ENCODE measurements around the gene ASCL4. TPM values are rescaled to one million over a fixed set of nuclear protein-coding genes. Genes with fewer than 3 reads are reported as not detected.

ASCL4 gene
- total and polyA plus RNA-seq, 7 donors: 0.06 TPM; not detected in 6

DNA sequence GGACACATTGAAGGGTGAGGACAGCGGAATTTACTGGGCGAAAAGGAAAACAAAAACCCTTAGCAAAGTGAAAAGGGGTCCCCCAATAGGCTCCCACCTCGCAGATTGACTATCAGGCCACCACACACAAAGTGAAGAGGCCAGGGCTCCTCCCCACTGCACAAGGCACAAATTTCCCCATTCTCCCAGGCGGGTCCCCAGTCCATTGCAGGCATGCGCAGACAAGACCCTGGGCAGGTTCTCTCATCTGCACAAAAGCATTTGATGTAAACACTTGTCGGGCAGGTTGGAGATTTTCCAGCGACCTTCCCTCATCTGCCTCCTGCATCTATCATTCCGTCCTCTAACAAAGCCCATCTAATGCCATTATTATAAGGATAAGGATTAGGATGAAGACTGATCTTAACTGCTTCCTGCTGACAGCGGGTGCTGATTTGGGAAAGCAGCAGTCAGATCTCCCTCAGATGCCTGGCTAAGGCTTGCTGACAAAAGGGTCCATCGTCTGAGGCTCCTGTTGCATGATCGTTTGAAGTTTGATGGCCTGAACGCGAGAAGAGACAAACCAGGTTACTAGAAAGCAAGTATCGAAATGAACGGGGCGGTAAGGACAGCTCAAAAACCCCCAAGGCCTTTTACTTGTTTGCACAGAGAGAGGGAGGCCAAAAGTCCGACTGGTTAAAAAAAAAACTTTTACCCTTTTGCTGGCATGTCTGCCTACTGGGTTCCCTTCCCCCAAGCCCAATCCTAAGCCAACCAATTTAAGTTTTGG, 14.4 kb downstream of the ASCL4 start:
- no peak overlapping the region for H3K27ac ChIP-seq
- WGBS, 2 donors: 69 to 81% methylated on average over 17 of the region's 17 CpGs
- no peaks in the 10 kb centered on the region for H3K9me3 ChIP-seq
- TF ChIP-seq POLR2AphosphoS5 (IDR thresholded peaks at IDR 0.05) (no peak), EP300 (IDR thresholded peaks at IDR 0.05) (no peak)
- TF ChIP-seq, protein P1, sequence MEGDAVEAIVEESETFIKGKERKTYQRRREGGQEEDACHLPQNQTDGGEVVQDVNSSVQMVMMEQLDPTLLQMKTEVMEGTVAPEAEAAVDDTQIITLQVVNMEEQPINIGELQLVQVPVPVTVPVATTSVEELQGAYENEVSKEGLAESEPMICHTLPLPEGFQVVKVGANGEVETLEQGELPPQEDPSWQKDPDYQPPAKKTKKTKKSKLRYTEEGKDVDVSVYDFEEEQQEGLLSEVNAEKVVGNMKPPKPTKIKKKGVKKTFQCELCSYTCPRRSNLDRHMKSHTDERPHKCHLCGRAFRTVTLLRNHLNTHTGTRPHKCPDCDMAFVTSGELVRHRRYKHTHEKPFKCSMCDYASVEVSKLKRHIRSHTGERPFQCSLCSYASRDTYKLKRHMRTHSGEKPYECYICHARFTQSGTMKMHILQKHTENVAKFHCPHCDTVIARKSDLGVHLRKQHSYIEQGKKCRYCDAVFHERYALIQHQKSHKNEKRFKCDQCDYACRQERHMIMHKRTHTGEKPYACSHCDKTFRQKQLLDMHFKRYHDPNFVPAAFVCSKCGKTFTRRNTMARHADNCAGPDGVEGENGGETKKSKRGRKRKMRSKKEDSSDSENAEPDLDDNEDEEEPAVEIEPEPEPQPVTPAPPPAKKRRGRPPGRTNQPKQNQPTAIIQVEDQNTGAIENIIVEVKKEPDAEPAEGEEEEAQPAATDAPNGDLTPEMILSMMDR (IDR thresholded peaks at IDR 0.05): no peak
- H3K36me3 ChIP-seq: no peaks in the 10 kb centered on the region
- no peaks in the 10 kb centered on the region for H3K4me1 ChIP-seq
- peaks cover 0 to 18% (median 0%) of the 10 kb centered on the region in 3 donors for H3K27me3 ChIP-seq
- no peak overlapping the region for H3K4me3 ChIP-seq
- intact Hi-C loops (cut with DNase I): no loop called here
- no peak for DNase-seq

DNA sequence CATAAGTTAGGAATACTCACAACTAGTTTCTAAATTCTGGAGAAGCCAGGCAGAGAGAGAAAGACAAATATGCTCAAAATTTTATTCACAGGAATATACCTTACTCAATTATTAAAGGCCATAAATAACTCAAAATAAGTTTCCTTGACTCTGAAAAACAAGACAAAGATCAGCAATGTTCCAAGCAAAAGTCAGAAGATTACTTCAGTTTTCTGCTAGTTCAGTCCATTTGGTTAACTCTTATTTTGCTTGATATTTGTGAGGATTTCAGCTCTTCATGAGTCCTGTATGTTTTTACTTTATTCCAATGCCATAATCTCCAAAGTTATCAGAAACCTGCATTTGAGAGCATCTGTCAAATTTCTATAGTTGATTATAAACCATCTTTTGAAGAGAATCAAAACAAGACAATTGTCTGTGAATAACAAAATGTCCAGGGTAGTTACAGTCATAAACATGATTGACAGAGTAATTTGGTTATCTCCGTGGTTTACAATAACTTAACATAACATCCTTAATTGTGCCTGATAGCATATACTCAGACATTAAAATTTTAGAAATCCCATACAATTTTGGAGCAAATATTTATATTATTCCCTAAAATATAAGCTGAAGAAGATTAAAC, 17.1 kb downstream of the ASCL4 start:
- Histone ChIP-seq H3K4me3 (no peak overlapping the region), H3K4me1 (no peaks in the 10 kb centered on the region), H3K27me3 (peaks cover 0 to 19% (median 0%) of the 10 kb centered on the region in 3 donors), H3K27ac (no peak overlapping the region), H3K9me3 (no peaks in the 10 kb centered on the region), H3K36me3 (no peaks in the 10 kb centered on the region)
- no peak for DNase-seq
- intact Hi-C loops (cut with DNase I): no loop called here
- TF ChIP-seq EP300 (IDR thresholded peaks at IDR 0.05): no peak
- no peak for TF ChIP-seq POLR2A (IDR thresholded peaks at IDR 0.05)
- TF ChIP-seq, protein P1 (IDR thresholded peaks at IDR 0.05): no peak
- no peak for TF ChIP-seq POLR2AphosphoS5 (IDR thresholded peaks at IDR 0.05)
- WGBS, 2 donors: 22 to 68% methylated on average over 1 of the region's 1 CpG

DNA sequence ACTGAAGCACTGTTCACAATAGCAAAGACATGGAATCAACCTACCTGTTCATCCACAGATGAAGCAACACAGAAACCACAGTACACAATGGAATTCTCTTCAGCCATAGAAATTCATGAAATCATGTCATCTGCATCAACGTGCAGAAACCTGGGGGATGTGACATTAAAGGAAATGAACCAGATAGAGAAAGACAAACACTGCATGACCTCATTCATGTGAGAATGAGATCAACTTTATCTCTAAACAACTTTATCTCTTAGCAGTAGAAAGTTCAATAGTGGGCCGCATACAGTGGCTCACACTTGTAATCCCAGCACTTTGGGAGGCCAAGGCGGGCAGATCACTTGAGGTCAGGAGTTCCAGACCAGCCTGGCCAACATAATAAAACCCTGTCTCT, 19.9 kb downstream of the ASCL4 start:
- no peak for DNase-seq
- H3K36me3 ChIP-seq: no peaks in the 10 kb centered on the region
- no peaks in the 10 kb centered on the region for H3K9me3 ChIP-seq
- intact Hi-C loops (cut with DNase I): no loop called here
- TF ChIP-seq EP300 (IDR thresholded peaks at IDR 0.05): no peak
- no peak for TF ChIP-seq POLR2AphosphoS5 (IDR thresholded peaks at IDR 0.05)
- no peak for TF ChIP-seq POLR2A (IDR thresholded peaks at IDR 0.05)
- TF ChIP-seq, protein P1 (IDR thresholded peaks at IDR 0.05): no peak
- WGBS, 2 donors: 58 to 79% methylated on average over 3 of the region's 3 CpGs
- H3K4me3 ChIP-seq: no peak overlapping the region
- peaks cover 0 to 15% (median 0%) of the 10 kb centered on the region in 3 donors for H3K27me3 ChIP-seq
- no peak overlapping the region for H3K27ac ChIP-seq
- H3K4me1 ChIP-seq: no peaks in the 10 kb centered on the region

DNA sequence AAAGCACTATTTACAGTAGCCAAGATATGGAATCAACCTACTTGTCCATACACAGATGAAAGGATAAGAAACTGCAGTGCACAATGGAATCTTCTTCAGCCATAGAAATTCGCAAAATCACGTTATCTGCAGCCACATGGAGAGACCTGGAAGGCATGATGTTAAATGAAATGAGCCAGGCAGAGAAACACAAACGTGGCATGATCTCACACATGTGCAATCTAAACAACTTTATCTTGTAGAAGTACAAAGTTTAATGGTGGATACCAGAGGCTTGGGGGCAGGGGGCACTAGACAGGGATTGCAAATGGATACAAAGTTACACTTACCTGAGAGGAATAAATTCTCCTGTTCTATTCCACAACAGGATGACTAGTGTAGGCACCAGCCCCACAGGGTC, 24.1 kb downstream of the ASCL4 start:
- H3K4me1 ChIP-seq: no peaks in the 10 kb centered on the region
- no peaks in the 10 kb centered on the region for H3K36me3 ChIP-seq
- no peak for TF ChIP-seq POLR2AphosphoS5 (IDR thresholded peaks at IDR 0.05)
- 49 to 72% methylated on average over 3 of the region's 3 CpGs for WGBS, 2 donors
- no peaks in the 10 kb centered on the region for H3K9me3 ChIP-seq
- intact Hi-C loops (cut with DNase I): no loop called here
- DNase-seq: no peak
- no peak overlapping the region for H3K27ac ChIP-seq
- peaks cover 0 to 4% (median 0%) of the 10 kb centered on the region in 3 donors for H3K27me3 ChIP-seq
- no peak overlapping the region for H3K4me3 ChIP-seq

DNA sequence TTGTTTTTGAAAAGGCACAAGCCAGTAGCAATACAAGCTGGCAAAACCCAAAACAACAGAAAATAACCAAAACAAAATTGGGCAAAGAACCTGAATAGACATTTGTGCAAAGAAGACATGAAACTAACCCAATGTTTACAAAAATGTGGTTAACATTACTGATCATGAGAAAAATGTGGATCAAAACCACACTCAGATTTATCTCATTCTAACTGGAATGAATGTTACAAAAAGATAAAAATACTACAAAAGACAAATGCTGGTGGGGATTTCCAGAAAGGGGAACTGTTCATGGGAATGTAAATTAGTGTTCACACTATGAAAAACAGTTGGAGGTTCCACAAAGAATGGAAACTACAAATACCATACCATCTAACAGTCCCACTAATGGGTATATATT, 26.6 kb downstream of the ASCL4 start:
- H3K4me1 ChIP-seq: no peaks in the 10 kb centered on the region
- DNase-seq: no peak
- no peaks in the 10 kb centered on the region for H3K9me3 ChIP-seq
- H3K36me3 ChIP-seq: no peaks in the 10 kb centered on the region
- H3K4me3 ChIP-seq: no peak overlapping the region
- TF ChIP-seq, protein P1 (IDR thresholded peaks at IDR 0.05): no peak
- TF ChIP-seq POLR2A (IDR thresholded peaks at IDR 0.05) (no peak), EP300 (IDR thresholded peaks at IDR 0.05) (no peak), POLR2AphosphoS5 (IDR thresholded peaks at IDR 0.05) (no peak)
- intact Hi-C loops (cut with DNase I): no loop called here
- H3K27ac ChIP-seq: no peak overlapping the region
- H3K27me3 ChIP-seq: peaks cover 0 to 3% (median 0%) of the 10 kb centered on the region in 3 donors
